Vagina (tissue), 2 donors: Measurements from ENCODE around the gene VDAC1.
"Not testable (repeated sequence)": the region's sequence is repeated elsewhere in the genome, so short reads cannot be mapped to it uniquely, and the experiment has no call there.

Experiments
- CTCF ChIP-seq, 3 experiments: fragments of 450-650 bp in 2 of 3; fragments of 200-600 bp in 1 of 3; sonication (generic) in 1 of 3; IDR thresholded peaks; one replicate each; pipeline ENCODE4 v1.5.1; 2017 to 2019; ENCODE audit warnings: antibody characterized with exemption in 3 of 3, mild to moderate bottlenecking in 2 of 3, moderate library complexity in 2 of 3
- POLR2A ChIP-seq, 2 donors: fragments of 450-650 bp; IDR thresholded peaks; one replicate each; pipeline ENCODE4 v1.6.1; 2017; ENCODE audit warnings: antibody characterized with exemption in 2 of 2, mild to moderate bottlenecking in 2 of 2, moderate library complexity in 2 of 2

- not testable (repeated sequence) for TF ChIP-seq POLR2A, CTCF (IDR thresholded peaks at IDR 0.05)
These were observed 25.7 kb upstream of the VDAC1 start for GRCh38 chr5:134030303-134030964.
